Colon (tissue), 2 donors: ENCODE results near the gene LPAR5.
"Not testable (repeated sequence)": the region's sequence is repeated elsewhere in the genome, so short reads cannot be mapped to it uniquely, and the experiment has no call there.

ENCODE experiments used
- FAIRE-seq: peaks from 2 replicates; lab custom pipeline; 2012; peaks lifted over from hg19 to GRCh38; lab: Jason Lieb, UNC
- donor health status: control.
- donor health status: control.

The LPAR5 gene

DNA sequence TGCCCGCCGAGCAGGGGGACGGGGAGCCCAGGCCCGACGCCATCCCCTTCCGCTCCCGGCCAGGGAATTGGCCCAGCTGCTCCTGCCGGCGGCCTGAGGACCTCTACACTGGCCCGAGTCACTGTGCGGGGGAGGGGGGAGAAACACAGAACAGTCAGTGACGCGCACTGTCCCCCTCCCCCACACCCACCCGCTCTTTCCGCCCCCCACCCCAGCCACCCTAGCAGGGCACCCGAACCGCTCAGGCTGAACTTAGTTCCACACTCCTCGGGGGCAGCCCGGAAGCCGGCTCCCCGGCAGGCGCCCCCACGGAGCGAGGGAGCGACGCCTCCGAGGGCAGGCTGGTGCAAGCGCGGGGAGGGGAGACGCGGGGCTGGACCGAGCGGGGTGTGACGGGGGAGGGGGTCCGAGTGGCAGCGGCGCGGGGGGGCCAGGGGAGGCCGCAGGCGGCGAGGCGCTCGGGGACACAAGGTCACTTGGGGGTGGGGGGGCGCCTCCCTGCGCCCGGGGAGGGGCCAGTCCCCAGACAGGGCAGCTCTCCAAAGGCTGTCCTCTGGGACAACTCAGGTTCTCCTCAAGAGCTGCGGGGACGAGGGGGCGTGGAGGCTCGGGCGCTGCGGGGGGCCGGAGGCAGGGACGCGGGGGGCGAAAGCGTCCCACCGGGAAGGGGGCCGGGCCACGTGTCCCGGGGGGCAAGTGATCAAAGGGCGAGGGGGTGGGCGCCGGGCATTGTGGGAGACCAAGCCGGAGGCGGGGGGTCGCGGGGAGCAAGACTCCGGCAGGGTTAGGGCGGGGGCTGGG lies 29.2 kb downstream of the LPAR5 start:
- FAIRE-seq: no peak

DNA sequence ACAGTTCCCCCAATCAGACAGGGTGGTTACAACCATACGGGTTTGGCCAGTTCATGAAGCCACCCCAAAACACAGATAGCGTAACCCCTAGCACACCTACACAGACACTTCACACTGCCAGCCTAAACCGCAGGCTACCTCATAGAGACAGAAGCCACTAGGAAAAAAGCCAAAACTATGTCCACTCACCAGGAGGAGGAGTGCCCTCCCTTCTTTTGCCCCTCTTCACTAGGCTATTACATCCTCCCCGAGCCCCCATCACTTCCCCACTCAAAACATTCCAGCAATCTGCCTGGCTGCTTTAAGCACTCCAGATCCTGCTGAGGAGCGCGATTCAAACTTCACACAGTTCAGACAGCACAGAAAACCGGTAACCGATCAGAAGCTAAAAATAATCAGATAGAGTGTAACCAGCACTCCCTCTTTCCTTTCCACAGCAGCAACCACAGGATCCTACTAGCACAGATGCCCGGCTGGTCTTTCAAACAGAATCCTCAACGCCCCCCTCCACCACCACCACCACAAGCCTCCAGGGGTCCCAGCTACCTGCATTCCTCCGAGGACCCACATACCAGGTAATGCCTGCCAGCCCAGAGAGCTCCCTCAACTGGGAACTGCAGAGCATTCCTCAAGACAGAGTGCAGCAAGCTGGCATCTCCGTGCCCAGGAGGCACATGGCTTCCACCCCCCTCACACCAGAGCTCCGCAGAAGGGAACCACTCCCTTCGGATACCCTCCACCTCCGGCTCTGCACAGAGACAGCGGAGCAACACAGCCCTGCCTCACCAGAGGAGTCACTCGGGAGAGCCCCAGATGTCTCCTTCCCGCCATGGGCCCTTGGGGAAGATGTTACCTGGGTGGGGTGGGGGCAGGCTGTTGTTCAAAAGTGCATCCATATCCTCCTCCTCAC lies 30.1 kb downstream of the LPAR5 start:
- no peak for FAIRE-seq

DNA sequence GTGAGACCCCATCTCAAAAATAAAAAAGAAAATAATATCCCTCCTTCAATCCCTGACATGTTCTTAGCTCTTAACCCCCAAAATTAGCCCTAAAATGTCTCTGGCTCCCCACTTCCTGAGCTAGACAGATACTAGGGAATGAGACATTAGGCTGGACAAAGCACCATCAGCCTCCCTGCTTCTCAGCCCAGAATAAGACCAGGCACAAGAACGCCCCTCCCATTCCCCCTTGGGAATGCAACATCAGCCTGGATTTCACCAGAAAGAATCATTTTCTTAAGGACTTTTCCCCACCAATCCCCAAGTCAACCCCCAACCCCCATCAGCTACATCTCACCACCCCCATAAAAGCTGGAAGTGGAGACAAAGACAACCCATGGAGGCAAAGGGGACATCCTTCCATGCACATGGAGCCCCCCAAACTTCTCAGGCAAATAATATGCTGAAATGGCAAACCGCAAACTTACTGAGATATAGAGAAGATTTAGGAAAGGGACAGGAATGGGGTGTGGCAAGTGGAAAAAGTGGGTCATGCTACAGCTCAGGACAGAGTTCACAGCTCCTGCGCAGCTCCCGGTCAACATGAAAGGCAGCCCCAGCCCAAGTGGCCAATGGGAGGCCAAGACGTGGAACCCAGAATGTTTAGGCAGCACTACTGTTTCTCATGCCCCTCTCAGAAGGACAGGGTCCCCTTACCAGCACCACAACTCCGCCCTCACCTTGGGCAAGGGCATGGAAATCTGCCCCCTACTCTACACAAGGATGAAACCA lies 31.3 kb downstream of the LPAR5 start:
- no peak for FAIRE-seq

DNA sequence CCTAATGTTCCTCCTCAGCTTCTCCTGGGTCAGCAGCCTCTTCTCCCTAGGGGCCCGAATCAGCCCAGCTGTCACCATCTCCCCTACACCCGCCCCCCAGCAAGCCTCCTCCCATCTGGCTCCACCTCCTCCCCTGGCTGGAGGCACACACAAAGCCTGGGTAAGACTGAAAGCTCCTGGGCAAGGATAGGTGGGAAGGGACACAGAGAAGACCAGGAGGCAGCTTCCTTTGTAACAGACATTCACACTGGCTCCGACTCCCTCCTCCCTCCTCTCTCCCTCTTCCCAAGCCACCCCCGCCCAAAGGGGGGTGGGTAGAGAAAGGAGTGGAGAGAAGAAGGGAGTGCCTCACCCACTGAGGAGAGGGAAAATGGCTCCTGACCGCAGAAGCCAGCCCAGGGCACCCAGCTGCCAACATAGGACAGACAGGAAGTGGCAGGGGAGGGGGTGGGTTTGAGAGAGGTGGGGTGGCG lies 32.6 kb downstream of the LPAR5 start:
- FAIRE-seq: no peak

DNA sequence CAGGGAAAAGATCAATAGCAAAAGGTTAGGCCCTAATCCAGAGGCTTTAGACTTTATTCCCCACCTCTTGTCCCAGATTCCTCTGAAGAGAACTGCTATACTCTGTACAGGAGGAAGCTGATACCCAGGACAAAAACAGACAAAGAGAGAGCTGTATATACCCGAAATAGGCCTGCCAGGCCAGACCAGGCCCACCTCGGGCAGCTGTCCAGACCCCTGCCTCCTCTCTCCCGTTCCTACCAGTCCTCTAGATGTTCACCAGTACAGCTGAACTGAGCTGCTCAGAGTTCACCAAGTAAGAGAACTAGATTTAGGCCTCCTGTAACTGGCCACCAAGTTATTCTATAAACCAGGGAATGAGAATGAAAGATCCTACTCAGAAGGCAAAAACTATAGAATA lies 33.2 kb downstream of the LPAR5 start:
- no peak for FAIRE-seq

DNA sequence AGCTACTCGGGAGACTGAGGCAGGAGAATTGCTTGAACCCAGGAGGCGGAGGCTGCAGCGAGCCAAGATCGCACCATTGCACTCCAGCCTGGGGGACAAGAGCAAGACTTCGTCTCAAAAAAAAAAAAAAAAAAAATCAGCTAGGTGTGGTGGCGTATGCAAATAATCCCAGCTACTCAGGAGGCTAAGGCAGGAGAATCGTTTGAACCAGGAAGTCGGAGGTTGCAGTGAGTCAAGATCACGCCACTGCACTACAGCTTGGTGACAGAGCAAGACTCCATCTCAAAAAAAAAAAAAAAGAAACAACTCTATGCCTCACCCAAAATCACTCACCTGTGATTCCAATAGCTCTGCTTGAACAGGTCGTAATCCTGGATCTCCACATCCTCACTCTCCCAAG lies 40.1 kb downstream of the LPAR5 start:
- not testable (repeated sequence) for FAIRE-seq

DNA sequence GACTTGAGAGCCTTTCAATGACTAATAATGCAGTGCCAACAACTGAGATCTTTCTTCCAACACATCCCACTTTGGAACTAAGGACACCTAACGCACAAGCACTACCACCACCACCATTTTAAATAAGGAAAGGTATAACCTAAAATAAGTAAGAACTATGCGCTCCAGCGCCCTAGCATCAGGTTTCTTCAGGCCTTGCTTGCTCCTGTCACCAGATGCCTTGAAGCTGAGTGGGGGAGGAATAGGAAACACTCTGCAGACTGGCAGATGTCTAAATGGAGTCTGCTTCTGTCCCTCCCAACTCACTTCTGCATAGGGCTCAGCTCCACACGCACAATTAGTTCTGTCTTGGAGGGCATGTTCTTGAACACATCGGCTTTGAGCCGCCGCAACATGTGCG lies 43.7 kb downstream of the LPAR5 start:
- no peak for FAIRE-seq

DNA sequence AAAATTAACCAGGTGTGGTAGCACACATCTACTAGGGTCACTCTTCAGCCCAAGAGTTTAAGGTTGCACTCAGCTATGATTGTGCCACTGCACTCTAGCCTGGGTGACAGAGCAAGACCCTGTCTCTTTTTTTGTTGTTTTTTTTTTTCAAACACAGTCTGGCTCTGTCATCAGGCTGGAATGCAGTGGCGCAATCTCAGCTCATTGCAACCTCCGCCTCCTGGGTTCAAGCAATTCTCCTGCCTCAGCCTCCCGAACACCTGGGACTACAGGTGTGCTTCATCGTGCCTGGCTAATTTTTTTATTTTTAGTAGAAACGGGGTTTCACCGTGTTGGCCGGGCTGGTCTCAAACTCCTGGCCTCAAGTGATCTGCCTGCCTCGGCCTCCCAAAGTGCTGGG lies 49.2 kb downstream of the LPAR5 start:
- FAIRE-seq: not testable (repeated sequence)

DNA sequence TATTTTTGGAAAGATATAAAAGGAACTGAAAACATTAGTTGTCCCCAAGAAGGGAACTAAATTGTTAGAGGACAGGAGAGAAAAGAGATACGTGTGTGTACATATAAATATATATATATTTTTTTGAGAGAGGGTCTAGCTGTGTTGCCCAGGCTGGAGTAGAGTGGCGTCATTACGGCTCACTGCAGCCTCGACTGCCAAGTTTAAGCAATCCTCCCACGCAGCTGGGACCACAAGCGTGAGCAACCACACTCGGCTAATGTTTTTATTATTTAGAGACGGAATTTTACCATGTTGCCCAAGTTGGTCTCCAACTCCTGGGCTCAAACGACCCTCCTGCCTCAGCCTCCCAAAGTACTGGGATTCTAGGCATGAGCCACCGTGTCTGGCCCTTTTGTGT lies 51.5 kb downstream of the LPAR5 start:
- no peak for FAIRE-seq

DNA sequence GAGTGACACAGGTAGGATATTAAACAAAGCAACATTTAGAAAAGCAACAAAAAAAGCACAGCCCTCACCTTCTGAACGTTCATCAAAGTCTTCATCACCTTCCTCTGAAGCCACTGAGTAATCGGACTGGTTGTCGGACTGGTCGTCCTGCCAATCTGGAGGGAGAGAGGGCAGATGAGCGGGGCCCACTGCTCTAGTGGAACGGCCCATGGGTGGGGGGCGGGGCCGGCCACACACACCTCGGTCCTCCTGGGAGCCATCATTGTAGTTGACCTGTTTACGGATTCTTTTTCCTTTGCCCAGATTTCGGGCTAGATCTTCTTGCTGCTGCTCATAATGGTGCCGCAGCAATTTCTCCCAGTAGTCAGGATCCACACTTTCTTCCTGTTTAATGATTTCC lies 52.8 kb downstream of the LPAR5 start:
- FAIRE-seq: no peak

DNA sequence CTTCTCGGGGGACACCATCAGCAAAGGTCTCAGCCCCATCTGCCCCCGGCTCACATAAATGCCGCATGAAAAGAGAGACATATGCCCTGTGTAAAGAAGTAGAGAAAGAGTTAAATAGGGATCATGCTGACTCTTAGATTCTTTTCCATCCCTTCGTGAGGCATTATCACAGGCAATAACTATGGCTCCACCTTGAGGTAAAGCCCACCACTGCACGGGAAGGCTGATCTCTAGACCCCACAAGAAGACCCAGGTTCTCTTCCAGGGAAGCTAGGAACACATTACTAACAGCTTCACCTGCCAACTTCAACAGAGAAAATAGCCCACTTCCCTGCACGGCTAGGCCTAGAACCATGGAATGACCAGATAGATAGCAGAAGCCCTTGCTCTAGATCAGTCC lies 53.6 kb downstream of the LPAR5 start:
- FAIRE-seq: no peak

DNA sequence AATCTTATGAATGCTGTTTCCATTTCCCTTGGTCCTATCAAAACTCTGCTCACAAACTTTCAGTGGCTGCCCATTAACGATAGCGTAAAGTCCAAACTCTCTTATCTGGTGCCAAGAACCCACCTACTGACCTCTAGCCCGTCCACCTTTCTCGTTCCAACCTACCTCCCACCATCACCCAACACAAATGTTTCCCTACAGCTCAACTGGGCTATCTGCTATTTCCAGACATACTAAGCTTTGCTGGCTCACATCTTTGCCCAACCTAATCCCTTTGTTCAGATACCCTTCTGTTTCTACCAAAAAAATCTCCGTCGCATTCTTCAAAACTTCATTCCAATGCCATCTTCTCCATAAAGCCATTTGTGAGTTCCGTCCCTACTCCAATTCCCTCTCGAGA lies 60.1 kb downstream of the LPAR5 start:
- FAIRE-seq: no peak

DNA sequence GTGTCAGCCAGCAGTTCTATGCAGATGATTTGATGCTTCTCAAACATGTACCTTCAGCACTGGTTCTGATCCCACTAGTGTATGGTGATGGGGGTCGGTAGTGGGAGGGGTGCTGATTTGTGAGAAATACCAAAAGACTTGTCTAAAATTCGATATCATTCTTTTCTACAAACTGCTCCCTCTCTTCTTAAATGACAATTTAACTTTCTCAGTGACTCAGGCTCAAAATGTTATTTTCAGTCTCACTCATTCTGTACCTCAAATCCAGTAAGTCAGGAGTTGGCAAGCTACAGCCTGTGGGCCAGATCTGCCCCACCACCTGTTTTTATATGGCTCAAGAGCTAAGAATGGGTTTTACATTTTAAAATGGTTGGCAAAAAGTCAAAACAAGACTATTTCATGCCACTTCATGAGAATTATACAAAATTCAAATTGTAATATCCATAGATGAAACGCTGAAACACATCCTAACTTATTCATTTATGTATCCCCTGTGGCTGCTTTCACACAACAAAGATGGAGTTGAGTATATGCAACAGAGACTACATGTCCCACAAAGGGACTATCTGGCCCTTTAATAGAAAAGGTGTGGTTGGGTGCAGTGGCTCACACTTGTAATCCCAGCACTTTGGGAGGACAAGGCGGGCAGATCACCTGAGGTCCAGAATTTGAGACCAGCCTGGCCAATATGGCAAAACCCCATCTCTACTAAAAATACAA lies 61.0 kb downstream of the LPAR5 start:
- no peak for FAIRE-seq

DNA sequence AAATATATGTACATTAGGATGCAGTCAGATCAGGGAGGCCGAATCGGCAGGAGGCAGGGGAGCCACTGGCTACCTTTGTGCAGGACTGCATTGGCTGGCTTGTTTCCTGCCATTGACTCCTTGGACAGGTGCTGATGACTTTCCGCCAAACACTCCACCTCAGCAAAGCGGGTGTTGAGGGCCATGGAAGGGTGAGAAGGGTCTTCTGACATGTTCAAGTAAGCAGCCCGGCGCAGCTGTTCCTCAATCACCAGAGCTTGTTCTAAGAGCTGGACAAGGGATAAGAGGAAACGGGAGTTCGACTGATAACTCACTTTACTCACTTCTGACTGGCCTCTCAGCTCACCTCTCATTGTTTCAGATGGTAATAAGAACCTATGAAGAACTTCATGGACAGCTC lies 62.8 kb downstream of the LPAR5 start:
- FAIRE-seq: no peak

DNA sequence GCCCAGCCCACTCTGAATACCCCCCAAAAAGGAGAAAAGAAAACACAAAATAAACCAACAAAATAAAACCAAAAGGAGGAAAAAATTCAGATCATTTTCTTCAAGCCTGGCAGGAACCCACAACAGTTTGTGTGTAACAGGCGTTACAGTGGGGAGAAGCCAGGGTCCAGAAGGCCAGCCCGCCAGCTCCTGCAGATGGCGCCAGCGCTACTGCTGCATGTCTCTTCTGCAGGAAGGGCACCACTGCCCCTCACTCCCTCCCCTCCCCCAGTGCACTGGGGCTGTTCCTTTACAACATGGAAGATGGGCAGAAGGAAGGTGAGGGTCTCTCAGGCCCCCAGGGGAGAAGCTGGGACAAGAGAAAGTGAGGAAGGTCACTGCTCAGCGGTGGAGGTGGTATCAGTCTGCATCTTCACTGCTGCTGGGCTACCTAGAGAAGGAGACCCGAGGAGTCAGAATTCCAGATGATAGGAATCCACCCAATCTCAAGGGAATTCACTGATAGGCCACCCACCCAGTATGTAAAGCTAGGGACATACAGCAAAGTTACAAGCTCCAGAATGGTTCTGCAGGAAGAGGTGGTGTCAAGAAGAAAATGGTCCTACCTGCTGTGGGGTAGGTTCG lies 65.4 kb downstream of the LPAR5 start:
- FAIRE-seq: no peak

DNA sequence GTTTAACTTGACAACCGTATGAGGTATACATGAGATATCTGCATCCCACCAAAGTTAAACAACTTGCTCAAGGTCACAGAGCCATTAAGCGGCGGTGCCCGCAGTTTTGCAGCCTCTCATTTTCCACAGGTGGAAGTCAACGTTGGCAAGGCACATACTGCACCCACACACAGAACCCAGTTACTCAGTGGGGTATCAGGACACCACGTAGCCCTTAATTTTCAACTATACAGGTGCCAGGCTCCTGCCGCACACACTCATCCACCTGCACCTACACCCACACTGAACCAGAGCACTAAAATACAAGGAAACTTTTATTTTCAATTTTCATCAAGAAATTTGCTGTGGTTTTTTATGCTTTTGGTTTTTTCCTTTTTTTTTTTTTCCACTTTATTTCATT lies 66.0 kb downstream of the LPAR5 start:
- FAIRE-seq: no peak

DNA sequence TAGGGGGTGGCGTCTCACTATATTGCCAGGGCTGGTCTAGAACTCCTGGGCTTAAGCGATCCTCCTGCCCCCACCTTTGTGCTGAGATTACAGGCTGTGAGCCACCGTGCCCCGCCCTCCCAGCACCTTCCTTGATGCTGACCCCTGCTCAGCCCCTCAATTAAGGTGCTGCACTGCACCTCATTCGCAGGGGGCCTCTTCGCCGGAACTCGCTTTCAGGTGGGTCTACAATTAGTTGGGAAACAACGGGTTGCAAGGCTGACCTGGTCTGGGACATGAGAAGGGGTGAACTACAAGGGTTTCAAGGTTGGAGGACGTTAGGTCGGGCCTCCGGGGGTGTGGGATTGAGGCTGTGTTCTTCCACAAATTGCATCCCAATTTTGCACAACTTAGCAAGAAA lies 66.4 kb downstream of the LPAR5 start:
- FAIRE-seq: no peak
